H4 (cell line): ENCODE measurements around the gene MTOR. TPM values are rescaled to one million over a fixed set of nuclear protein-coding genes. Genes with fewer than 3 reads are reported as not detected.
A peak's percentile ranks its signal among the peaks of the same experiment; 100 is the strongest.
"Not testable (repeated sequence)": the region's sequence is repeated elsewhere in the genome, so short reads cannot be mapped to it uniquely, and the experiment has no call there.

ENCODE experiments used
- DNase-seq: peaks from one replicate; pipeline ENCODE4 v3.0.0-alpha.2; 2015; ENCODE audit warnings: low spot score
- total RNA-seq: library from RNA; depleted of rRNA; stranded (reverse); fragments of >200 nt; shearing (Covaris generic); gene quantifications from 2 replicates; pipeline ENCODE4 v1.2.3, GENCODE V29; 2014; rRNA removed

Gene MTOR
- total RNA-seq = 28.2 and 34.6 TPM in 2 replicates

GRCh38 chr1:11262171-11263049 lies at the start of gene MTOR:
Gene MTOR, minus strand, starts transcription at chr1:11262551. Its CDS starts 3,142 bp downstream, at chr1:11259409.
- DNase-seq = peak; percentile 99

GRCh38 chr1:11309385-11309784 lies 47.0 kb upstream of the MTOR start:
- DNase-seq = no peak

GRCh38 chr1:11308699-11309224 lies 46.4 kb upstream of the MTOR start:
- no peak for DNase-seq

GRCh38 chr1:11307852-11308251 lies 45.5 kb upstream of the MTOR start:
- DNase-seq = no peak

- not testable (repeated sequence) for DNase-seq
Measured at GRCh38 chr1:11305516-11305915, 43.2 kb upstream of the MTOR start.

- no peak for DNase-seq
Measured at GRCh38 chr1:11302366-11302765, 40.0 kb upstream of the MTOR start.

GRCh38 chr1:11301601-11302000 lies 39.2 kb upstream of the MTOR start:
- DNase-seq = no peak

- no peak for DNase-seq
Measured at GRCh38 chr1:11299225-11299574, 36.8 kb upstream of the MTOR start.

GRCh38 chr1:11298390-11299224 lies 36.3 kb upstream of the MTOR start:
- DNase-seq = no peak

GRCh38 chr1:11297774-11298173 lies 35.4 kb upstream of the MTOR start:
- not testable (repeated sequence) for DNase-seq

- DNase-seq = no peak
Measured at GRCh38 chr1:11295905-11296304, 33.6 kb upstream of the MTOR start.

- DNase-seq = no peak
Measured at GRCh38 chr1:11294951-11295350, 32.6 kb upstream of the MTOR start.

GRCh38 chr1:11293856-11294255 lies 31.5 kb upstream of the MTOR start:
- no peak for DNase-seq

GRCh38 chr1:11291049-11291448 lies 28.7 kb upstream of the MTOR start:
- no peak for DNase-seq

GRCh38 chr1:11289064-11289463 lies 26.7 kb upstream of the MTOR start:
- DNase-seq = no peak

- no peak for DNase-seq
Measured at GRCh38 chr1:11286735-11287410, 24.5 kb upstream of the MTOR start.

GRCh38 chr1:11285883-11286734 lies 23.8 kb upstream of the MTOR start:
- no peak for DNase-seq

GRCh38 chr1:11284784-11285183 lies 22.4 kb upstream of the MTOR start:
- DNase-seq = no peak

GRCh38 chr1:11283151-11283550 lies 20.8 kb upstream of the MTOR start:
- no peak for DNase-seq

GRCh38 chr1:11281518-11282331 lies 19.4 kb upstream of the MTOR start:
- no peak for DNase-seq
